Chondrocyte (in vitro differentiated cells): ENCODE data around the gene MACROH2A2. TPM values are rescaled to one million over a fixed set of nuclear protein-coding genes. Genes with fewer than 3 reads are reported as not detected.
"Not testable (repeated sequence)": the region's sequence is repeated elsewhere in the genome, so short reads cannot be mapped to it uniquely, and the experiment has no call there.

Experiments
- DNase-seq: peaks from one replicate; pipeline ENCODE4 v3.0.0; 2021; ENCODE audit warnings: mixed read lengths, low spot score
- H3K27ac Mint-ChIP-seq: one replicate; pipeline ENCODE4 v1.8.0; 2021; ENCODE audit warnings: mild to moderate bottlenecking, moderate library complexity, mixed read lengths; ENCODE audit not compliant: unreplicated experiment
- H3K27me3 Mint-ChIP-seq: 2 replicates; pipeline ENCODE4 v1.8.0; 2021; ENCODE audit warnings: low read depth, mixed read lengths
- H3K36me3 Mint-ChIP-seq: 2 replicates; pipeline ENCODE4 v1.8.0; 2021; ENCODE audit warnings: low read depth, mixed read lengths
- H3K4me1 Mint-ChIP-seq: 2 replicates; pipeline ENCODE4 v1.8.0; 2021; ENCODE audit warnings: low read depth, mild to moderate bottlenecking, mixed read lengths
- H3K4me3 Mint-ChIP-seq: one replicate; pipeline ENCODE4 v1.8.0; 2021; ENCODE audit warnings: mild to moderate bottlenecking, moderate library complexity, mixed read lengths; ENCODE audit not compliant: unreplicated experiment
- H3K9me3 Mint-ChIP-seq: 2 replicates; pipeline ENCODE4 v1.8.0; 2021; ENCODE audit warnings: low read depth, mixed read lengths
- total RNA-seq: library from RNA; stranded (reverse); gene quantifications from 3 replicates; pipeline ENCODE4 v1.2.1, GENCODE V29; 2021
- TF ChIP-seq, protein P1 (sequence below): fragments of 200-600 bp; sonication (generic); IDR thresholded peaks from 2 replicates; pipeline ENCODE4 v1.5.0; 2021; ENCODE audit warnings: antibody characterized with exemption, mild to moderate bottlenecking, moderate library complexity

The MACROH2A2 gene
- total RNA-seq, 1 donor from 2014 or later = 22.9 TPM

DNA sequence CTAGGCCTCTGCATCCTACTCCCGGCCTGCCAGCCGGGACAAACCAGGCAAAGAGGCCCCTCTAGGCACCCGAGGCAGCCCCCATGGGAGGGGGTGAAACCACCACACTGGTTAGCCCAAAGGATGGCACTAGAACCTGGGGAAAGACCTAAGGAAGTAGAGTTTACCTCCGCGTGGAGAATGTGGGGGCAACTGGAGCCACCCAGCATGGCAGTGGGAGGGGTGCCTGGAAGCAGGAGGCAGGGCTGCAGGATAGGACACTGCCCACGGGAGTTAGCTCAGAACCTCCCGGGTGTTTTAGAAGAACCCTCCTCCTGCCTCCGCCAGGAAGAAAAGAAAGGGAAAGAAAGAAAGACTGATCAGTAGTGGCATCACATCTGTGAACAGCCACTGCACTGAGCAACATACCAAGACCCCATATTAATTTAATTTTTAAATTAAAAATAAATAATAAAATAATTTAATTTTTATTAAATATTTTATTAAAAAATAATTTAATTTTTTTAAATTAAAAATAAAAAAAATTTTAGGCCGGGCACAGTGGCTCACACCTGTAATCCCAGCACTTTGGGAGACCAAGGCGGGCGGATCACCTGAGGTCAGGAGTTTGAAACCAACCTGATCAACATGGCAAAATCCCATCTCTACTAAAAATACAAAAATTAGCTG, 68.8 kb downstream of the MACROH2A2 start:
- peaks cover 9% of the 10 kb centered on the region for H3K36me3 Mint-ChIP-seq
- H3K27me3 Mint-ChIP-seq = no peaks in the 10 kb centered on the region
- H3K27ac Mint-ChIP-seq = no peak overlapping the region
- H3K4me1 Mint-ChIP-seq = no peaks in the 10 kb centered on the region
- DNase-seq = no peak
- no peaks in the 10 kb centered on the region for H3K9me3 Mint-ChIP-seq
- TF ChIP-seq, protein P1, sequence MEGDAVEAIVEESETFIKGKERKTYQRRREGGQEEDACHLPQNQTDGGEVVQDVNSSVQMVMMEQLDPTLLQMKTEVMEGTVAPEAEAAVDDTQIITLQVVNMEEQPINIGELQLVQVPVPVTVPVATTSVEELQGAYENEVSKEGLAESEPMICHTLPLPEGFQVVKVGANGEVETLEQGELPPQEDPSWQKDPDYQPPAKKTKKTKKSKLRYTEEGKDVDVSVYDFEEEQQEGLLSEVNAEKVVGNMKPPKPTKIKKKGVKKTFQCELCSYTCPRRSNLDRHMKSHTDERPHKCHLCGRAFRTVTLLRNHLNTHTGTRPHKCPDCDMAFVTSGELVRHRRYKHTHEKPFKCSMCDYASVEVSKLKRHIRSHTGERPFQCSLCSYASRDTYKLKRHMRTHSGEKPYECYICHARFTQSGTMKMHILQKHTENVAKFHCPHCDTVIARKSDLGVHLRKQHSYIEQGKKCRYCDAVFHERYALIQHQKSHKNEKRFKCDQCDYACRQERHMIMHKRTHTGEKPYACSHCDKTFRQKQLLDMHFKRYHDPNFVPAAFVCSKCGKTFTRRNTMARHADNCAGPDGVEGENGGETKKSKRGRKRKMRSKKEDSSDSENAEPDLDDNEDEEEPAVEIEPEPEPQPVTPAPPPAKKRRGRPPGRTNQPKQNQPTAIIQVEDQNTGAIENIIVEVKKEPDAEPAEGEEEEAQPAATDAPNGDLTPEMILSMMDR = no peak
- no peak overlapping the region for H3K4me3 Mint-ChIP-seq

DNA sequence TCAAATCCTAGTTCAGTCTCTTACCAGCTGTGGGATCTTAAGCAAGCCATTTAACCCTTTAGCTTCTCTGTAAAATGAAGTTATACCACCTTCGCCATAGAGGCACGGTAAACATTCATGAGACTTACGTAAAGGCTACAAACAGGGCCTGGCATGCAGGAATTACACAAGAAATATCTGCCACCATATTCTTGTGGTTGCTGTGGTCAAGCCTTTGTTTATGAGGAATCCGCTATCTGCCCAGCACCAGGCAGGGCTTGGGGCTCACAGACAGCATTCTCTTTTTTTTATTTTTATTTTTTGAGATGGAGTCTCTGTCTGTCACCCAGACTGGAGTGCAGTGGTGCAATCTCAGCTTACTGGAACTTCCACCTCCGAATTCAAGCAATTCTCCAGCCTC, 70.1 kb downstream of the MACROH2A2 start:
- H3K27ac Mint-ChIP-seq = no peak overlapping the region
- TF ChIP-seq, protein P1 = no peak
- peaks cover 9% of the 10 kb centered on the region for H3K36me3 Mint-ChIP-seq
- H3K4me1 Mint-ChIP-seq = no peaks in the 10 kb centered on the region
- DNase-seq = no peak
- no peak overlapping the region for H3K4me3 Mint-ChIP-seq
- H3K27me3 Mint-ChIP-seq = no peaks in the 10 kb centered on the region
- H3K9me3 Mint-ChIP-seq = no peaks in the 10 kb centered on the region

DNA sequence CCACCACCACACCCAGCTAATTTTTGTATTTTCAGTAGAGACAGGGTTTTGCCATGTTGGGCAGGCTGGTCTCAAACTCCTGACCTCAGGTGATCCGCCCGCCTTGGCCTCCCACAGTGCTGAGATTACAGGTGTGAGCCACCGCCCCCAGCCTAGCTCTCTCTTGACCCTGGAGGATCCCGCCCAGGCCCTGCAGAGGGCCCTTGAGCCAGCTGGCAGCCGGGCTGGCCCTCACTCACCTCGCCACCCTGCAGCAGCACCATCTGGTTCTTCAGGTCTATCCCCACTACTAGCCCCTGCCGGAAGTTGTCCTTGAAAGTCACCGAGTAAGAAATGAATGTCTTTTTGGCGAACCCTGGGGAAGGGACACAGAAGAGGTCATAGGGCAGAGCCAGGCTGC, 70.5 kb downstream of the MACROH2A2 start:
- not testable (repeated sequence) for H3K4me3 Mint-ChIP-seq, H3K9me3 Mint-ChIP-seq, DNase-seq, H3K27me3 Mint-ChIP-seq, H3K27ac Mint-ChIP-seq, H3K4me1 Mint-ChIP-seq, H3K36me3 Mint-ChIP-seq

DNA sequence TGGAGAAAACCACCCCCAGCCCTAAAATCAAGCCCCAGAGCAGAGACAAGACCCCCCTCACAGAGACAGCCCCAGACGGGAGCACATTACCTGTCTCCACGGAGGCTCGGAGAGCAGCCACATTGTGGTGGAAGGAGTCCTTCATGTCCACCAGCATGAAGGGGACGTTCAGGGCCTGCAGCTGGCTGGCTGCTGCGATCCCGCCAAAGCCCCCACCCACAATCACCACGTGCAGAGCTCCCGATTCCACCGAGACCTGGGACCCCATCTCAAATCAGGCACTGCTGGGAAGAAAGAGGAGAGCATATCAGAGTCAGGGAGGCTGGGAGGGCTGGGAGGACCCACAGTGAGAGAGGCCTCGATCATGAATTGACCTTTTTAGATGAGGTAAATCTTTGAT, 71.2 kb downstream of the MACROH2A2 start:
- Mint-ChIP-seq H3K27ac (no peak overlapping the region), H3K4me3 (no peak overlapping the region), H3K4me1 (no peaks in the 10 kb centered on the region), H3K27me3 (no peaks in the 10 kb centered on the region), H3K36me3 (peaks cover 9% of the 10 kb centered on the region), H3K9me3 (no peaks in the 10 kb centered on the region)
- no peak for DNase-seq
- TF ChIP-seq, protein P1 = no peak

DNA sequence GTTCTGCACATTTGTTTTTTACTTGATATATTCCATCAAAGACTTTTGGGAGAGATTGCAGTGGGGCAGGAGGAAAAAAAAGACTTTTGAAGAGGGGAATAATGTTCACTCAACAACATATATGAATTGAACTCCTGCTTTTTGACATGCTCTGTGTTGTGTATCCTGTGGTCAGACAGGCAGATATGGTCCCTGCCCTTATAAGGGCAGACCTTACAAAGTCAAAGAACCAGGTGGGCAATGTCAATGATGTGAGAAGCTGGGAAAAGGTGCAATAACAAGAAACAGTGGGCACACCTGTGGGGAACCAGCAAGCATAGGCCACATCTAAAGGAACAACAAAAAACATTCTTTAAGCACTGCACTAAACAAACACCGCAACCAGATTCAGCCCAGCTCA, 71.8 kb downstream of the MACROH2A2 start:
- no peaks in the 10 kb centered on the region for H3K27me3 Mint-ChIP-seq

More for the DNA sequence above, 71.8 kb downstream of the MACROH2A2 start:
- Mint-ChIP-seq H3K36me3 (peaks cover 6% of the 10 kb centered on the region), H3K4me1 (no peaks in the 10 kb centered on the region), H3K9me3 (no peaks in the 10 kb centered on the region), H3K4me3 (no peak overlapping the region), H3K27ac (no peak overlapping the region)
- TF ChIP-seq, protein P1 = no peak
- DNase-seq = no peak
